Motor neuron (in vitro differentiated cells): ENCODE data around the gene PDE4B. TPM values are rescaled to one million over a fixed set of nuclear protein-coding genes. Genes with fewer than 3 reads are reported as not detected.
"Not testable (repeated sequence)": the region's sequence is repeated elsewhere in the genome, so short reads cannot be mapped to it uniquely, and the experiment has no call there.

Source experiments
- ATAC-seq, 8 experiments: fragments of 200-7000 bp; cut with Tn5 transposase; replicated peaks in 6 of 8; 2 replicates each; pipeline ENCODE4 v1.8.0; 2021; ENCODE audit warnings: mild to moderate bottlenecking in 8 of 8, moderate library complexity in 8 of 8
- H3K27ac ChIP-seq, 2 donors: fragments of 250-450 bp; sonication (Bioruptor Pico); 2 replicates each; pipeline ENCODE4 v1.9.0; 2021; ENCODE audit warnings: antibody characterized with exemption in 2 of 2, mild to moderate bottlenecking in 2 of 2, moderate library complexity in 1 of 2
- H3K4me1 ChIP-seq, 2 donors: fragments of 250-450 bp; sonication (Bioruptor Pico); replicated peaks in 1 of 2; 2 replicates each; pipeline ENCODE4 v1.6.1; 2021; ENCODE audit warnings: antibody characterized with exemption in 2 of 2, mild to moderate bottlenecking in 2 of 2, moderate library complexity in 1 of 2
- H3K4me3 ChIP-seq, 5 donors: fragments of 250-450 bp; sonication (Bioruptor Pico); 2 replicates each; pipeline ENCODE4 v1.9.0; 2021; ENCODE audit warnings: antibody characterized with exemption in 5 of 5, mild to moderate bottlenecking in 5 of 5, moderate library complexity in 4 of 5
- WGBS, 10 experiments: fragments of 450-650 bp; shearing (Covaris generic); methylation state at CpG; one replicate each; pipeline ENCODE4 v1.0.0; 2022; 5-methylcytosine and 5-hydroxymethylcytosine counted together
- in situ Hi-C, 9 experiments: fragments of 400-800 bp; cut with MboI; loops; one replicate each; pipeline ENCODE4 v1.15.0; 2021; ENCODE audit warnings: low sequenced_read_pairs in 9 of 9, low pct_unique_long_range_greater_than_20kb in 2 of 9; ENCODE audit not compliant: unreplicated experiment in 9 of 9
- total RNA-seq, 8 experiments: library from RNA; unstranded; fragments of 300-600 nt; gene quantifications; 2 replicates each; pipeline versions ENCODE4 v1.2.3 to v1.2.4, GENCODE V29; 2022

The PDE4B gene
- total RNA-seq, 8 experiments from 2014 or later: 13.9 to 63.1 (median 43.3) TPM

- ATAC-seq: no peak
- 36 to 100% (median 89%) methylated on average over 1 to 2 of the region's 2 CpGs for WGBS, 10 experiments
- in situ Hi-C loops: no loop called here
- peaks cover 0 to 4% of the 10 kb centered on the region in 2 donors for H3K4me1 ChIP-seq
- H3K27ac ChIP-seq: no peak overlapping the region
- no peak overlapping the region for H3K4me3 ChIP-seq
These were observed 315.9 kb downstream of the PDE4B start for GRCh38 chr1:66108624-66109023.

DNA sequence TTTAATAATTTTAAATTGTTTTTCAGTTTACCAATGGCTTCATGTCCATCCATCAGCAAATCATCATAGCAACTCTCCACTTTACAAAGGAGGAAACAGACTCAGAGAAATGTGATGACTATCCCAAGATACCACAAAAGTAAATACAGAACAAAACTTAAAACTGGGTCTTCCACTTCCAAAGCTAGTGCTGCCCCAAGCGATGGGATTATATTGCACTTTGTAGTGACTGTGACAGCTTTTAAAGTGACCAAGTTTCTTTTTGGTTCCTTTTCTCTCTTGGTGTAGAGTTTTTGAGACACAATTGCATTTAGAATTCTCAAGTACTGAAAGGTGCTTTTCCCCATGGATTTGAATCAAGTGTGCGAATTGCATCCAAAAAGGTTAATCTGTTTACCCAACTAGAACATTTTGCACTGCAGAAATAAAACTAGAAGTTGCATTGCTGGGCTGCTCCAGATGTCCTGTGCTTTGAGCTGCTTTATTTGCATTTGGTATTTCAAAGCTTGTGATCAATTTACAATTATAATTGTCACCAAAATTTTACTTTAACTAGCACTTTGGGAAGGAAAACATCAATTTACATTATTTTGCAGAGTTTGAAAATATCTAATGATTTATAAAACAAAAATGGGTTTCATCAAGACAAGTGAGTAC lies 320.2 kb downstream of the PDE4B start:
- ATAC-seq: peak in 3 of 8 experiments; percentile 63 to 74 (median 68)
- in situ Hi-C loops: no loop called here
- 0 to 88% (median 63%) methylated on average over 1 to 2 of the region's 2 CpGs; no CpG with 5 or more reads in 3 of the 10 experiments for WGBS, 10 experiments
- Histone ChIP-seq H3K4me1 (peaks cover 0 to 4% of the 10 kb centered on the region in 2 donors), H3K27ac (no peak overlapping the region), H3K4me3 (no peak overlapping the region)

DNA sequence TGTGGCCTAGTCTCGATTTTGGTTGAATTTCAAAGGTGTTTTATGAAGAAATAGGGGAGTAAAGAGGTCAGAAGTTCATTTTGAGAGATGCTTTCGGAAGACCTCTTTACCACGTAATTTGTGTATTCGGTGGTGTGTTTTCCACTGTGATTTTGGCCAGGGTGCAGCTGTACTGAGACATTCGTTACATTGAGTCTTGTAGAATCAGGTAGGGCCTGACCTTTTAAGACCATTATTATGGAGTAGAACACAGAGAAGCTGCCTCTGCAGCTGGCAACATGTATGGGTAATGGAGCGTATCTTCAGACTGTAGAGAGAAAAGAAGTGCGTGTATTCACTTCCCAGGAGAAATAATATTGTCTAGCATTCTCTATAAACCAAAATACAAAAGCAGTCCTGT lies 326.5 kb downstream of the PDE4B start:
- no peak overlapping the region for H3K4me3 ChIP-seq
- H3K27ac ChIP-seq: no peak overlapping the region
- in situ Hi-C loops: no loop called here
- H3K4me1 ChIP-seq: peaks cover 0 to 7% of the 10 kb centered on the region in 2 donors
- no peak for ATAC-seq
- WGBS, 10 experiments: 67 to 100% (median 85%) methylated on average over 4 to 7 of the region's 7 CpGs; no CpG with 5 or more reads in 2 of the 10 experiments

GRCh38 chr1:66124670-66125069 lies 332.0 kb downstream of the PDE4B start:
- ATAC-seq: no peak
- in situ Hi-C loops: no loop called here
- Histone ChIP-seq H3K4me1 (peaks cover 0 to 19% of the 10 kb centered on the region in 2 donors), H3K4me3 (no peak overlapping the region), H3K27ac (no peak overlapping the region)
- 67 to 100% (median 77%) methylated on average over 1 to 5 of the region's 5 CpGs; no CpG with 5 or more reads in 2 of the 10 experiments for WGBS, 10 experiments

GRCh38 chr1:66128641-66129040 lies 335.9 kb downstream of the PDE4B start:
- 53 to 100% (median 73%) methylated on average over 1 to 4 of the region's 4 CpGs; no CpG with 5 or more reads in 1 of the 10 experiments for WGBS, 10 experiments
- ATAC-seq, in situ Hi-C loops, H3K27ac ChIP-seq, H3K4me3 ChIP-seq: not testable (repeated sequence)
- peaks cover 0 to 17% of the 10 kb centered on the region in 2 donors for H3K4me1 ChIP-seq

GRCh38 chr1:66132324-66132723 lies 339.6 kb downstream of the PDE4B start:
- ATAC-seq: no peak
- no peak overlapping the region for H3K27ac ChIP-seq
- in situ Hi-C loops: no loop called here
- peaks cover 0 to 11% of the 10 kb centered on the region in 2 donors for H3K4me1 ChIP-seq
- 79 to 98% (median 91%) methylated on average over 4 to 5 of the region's 5 CpGs; no CpG with 5 or more reads in 1 of the 10 experiments for WGBS, 10 experiments
- H3K4me3 ChIP-seq: no peak overlapping the region

- ATAC-seq: no peak
- Histone ChIP-seq H3K4me1 (no peaks in the 10 kb centered on the region), H3K4me3 (no peak overlapping the region), H3K27ac (no peak overlapping the region)
- in situ Hi-C loops: no loop called here
- 30 to 100% (median 72%) methylated on average over 1 of the region's 1 CpG; no CpG with 5 or more reads in 2 of the 10 experiments for WGBS, 10 experiments
These were observed 341.3 kb downstream of the PDE4B start for GRCh38 chr1:66134004-66134403.

DNA sequence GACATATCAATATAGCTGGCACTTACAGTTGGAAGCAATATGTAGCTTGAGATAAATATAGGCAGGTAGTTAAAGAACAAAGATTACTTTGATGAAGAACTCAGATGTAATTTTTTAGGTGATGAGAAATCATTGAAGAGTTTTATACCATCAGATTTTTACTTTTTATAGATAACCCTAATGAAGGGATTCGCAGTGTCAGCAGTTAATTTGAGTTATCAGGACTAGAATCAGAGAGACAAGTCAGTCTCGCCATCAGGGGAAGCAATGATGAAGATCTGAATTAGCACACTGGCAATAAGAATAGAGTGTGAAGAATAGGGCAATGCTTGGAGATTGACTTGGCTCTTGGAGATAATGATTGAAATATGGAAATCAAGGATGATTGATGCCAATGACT lies 342.5 kb downstream of the PDE4B start:
- no peak overlapping the region for H3K27ac ChIP-seq
- no peak for ATAC-seq
- in situ Hi-C loops: no loop called here
- no peaks in the 10 kb centered on the region for H3K4me1 ChIP-seq
- WGBS, 10 experiments: 19 to 100% (median 81%) methylated on average over 1 to 2 of the region's 2 CpGs
- H3K4me3 ChIP-seq: no peak overlapping the region

GRCh38 chr1:66136423-66136822 lies 343.7 kb downstream of the PDE4B start:
- WGBS, 10 experiments: 48 to 100% (median 82%) methylated on average over 1 to 4 of the region's 4 CpGs; no CpG with 5 or more reads in 2 of the 10 experiments
- H3K4me3 ChIP-seq, ATAC-seq, H3K27ac ChIP-seq, in situ Hi-C loops, H3K4me1 ChIP-seq: not testable (repeated sequence)

- no peak overlapping the region for H3K4me3 ChIP-seq
- in situ Hi-C loops: no loop called here
- 17 to 95% (median 68%) methylated on average over 1 to 2 of the region's 2 CpGs; no CpG with 5 or more reads in 1 of the 10 experiments for WGBS, 10 experiments
- H3K27ac ChIP-seq: no peak overlapping the region
- peak in 6 of 8 experiments; percentile 40 to 98 (median 95) for ATAC-seq
- H3K4me1 ChIP-seq: no peaks in the 10 kb centered on the region
These were observed 344.5 kb downstream of the PDE4B start for GRCh38 chr1:66137235-66137634.

GRCh38 chr1:66138613-66139012 lies 345.9 kb downstream of the PDE4B start:
- H3K27ac ChIP-seq: no peak overlapping the region
- H3K4me1 ChIP-seq: no peaks in the 10 kb centered on the region
- no peak for ATAC-seq
- in situ Hi-C loops: no loop called here
- H3K4me3 ChIP-seq: no peak overlapping the region

DNA sequence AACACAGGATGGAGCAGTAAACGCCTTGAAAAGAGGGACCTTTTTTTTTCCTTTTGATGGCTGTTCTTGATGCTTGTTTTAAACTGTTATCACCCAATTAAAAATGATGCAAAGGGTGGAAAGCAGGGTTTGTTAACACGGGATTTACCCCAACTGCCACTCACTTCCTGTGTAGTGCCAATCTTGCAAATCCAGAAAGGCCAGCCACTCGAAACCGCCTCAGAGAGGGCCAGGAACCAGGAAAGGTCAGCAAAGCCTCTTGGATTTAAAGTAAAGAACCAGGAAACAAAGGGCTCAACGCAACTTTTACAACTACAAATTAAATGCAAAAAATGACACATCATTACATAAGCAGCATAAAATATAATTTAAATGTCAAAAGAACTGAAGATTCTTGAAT lies 347.4 kb downstream of the PDE4B start:
- Histone ChIP-seq H3K27ac (no peak overlapping the region), H3K4me3 (no peak overlapping the region), H3K4me1 (no peaks in the 10 kb centered on the region)
- ATAC-seq: no peak
- in situ Hi-C loops: no loop called here
- WGBS, 10 experiments: 25 to 87% (median 81%) methylated on average over 2 to 5 of the region's 5 CpGs; no CpG with 5 or more reads in 1 of the 10 experiments

DNA sequence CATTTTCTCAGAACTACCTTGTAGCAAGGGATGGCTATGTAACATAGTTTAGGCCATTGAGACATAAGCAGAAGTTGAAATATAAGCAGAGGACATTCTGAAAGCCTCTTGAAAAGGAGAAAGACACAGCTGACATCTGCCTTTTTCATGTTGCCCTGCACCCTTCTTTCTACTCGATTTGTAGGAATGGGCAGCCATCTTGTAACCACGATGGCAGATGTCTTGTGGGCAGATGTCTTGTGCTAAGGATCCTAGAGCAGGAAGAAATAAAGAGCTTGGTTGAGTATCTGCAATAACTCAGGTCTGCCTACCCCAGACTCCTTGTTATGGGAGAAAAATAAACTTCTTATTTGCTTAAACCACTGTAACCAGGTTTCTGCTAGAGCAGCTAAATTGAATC lies 351.0 kb downstream of the PDE4B start:
- 0 to 67% (median 40%) methylated on average over 1 to 2 of the region's 2 CpGs; no CpG with 5 or more reads in 3 of the 10 experiments for WGBS, 10 experiments
- H3K4me1 ChIP-seq: no peaks in the 10 kb centered on the region
- in situ Hi-C loops: no loop called here
- no peak overlapping the region for H3K4me3 ChIP-seq
- H3K27ac ChIP-seq: no peak overlapping the region
- no peak for ATAC-seq
